GM18867 (cell line): ENCODE measurements around the gene CTBP2.

Source experiments
- ATAC-seq: cut with Tn5 transposase; IDR thresholded peaks from one replicate; pipeline ENCODE4 v1.9.1; 2021; ENCODE audit warnings: mild to moderate bottlenecking, moderate library complexity; ENCODE audit not compliant: unreplicated experiment

CTBP2 gene

DNA sequence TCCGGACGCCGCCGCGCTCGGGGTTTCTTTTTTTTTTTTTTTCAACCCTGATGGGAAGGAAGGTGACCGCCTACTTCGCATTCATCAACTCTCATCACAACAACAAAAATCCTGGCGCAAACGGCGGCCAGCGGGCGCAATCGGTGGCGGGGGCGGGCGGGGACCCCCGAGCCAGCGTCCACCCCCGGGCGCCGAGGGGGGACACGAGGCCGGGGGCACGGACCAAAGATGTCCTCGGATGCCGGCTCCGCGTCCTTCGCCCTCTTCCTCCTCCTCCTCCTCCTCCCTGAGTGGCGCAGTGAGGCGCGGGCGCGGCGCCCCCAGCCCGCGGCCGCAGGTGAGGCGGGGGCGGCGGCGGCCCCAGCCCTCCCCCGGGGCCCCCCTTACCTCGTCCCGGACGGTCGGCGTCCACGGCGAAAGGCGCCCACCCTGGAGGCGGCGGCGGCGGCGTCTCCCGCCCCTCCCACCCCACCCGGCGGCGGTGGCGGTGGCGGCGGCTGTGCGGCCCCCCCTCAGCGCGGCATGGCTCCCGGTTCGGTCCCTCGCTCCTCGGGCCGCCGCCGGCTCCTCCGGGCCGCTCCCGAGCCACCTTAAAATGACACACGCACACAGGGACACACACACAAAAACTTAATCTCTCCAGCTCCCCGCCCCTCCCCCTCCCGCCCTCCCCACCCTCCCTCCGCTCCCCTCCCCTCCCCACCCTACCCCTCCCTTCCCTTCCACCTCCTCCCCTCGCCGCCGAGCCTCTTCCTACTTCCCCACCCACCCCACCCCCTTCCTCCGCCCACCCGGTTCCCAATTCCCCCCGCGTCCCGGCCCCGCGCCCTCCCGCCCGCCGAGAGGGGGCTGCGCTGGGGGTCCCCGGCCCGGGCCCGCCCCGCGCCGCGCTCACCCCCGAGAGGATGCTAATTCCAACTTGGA, at the start of gene CTBP2:
CTBP2 (minus strand) TSS at position 632 of the 924 bp plus-strand sequence.
- no peak for ATAC-seq

- ATAC-seq = no peak
These were observed 49.4 kb upstream of the CTBP2 start for GRCh38 chr10:125209591-125210355.

DNA sequence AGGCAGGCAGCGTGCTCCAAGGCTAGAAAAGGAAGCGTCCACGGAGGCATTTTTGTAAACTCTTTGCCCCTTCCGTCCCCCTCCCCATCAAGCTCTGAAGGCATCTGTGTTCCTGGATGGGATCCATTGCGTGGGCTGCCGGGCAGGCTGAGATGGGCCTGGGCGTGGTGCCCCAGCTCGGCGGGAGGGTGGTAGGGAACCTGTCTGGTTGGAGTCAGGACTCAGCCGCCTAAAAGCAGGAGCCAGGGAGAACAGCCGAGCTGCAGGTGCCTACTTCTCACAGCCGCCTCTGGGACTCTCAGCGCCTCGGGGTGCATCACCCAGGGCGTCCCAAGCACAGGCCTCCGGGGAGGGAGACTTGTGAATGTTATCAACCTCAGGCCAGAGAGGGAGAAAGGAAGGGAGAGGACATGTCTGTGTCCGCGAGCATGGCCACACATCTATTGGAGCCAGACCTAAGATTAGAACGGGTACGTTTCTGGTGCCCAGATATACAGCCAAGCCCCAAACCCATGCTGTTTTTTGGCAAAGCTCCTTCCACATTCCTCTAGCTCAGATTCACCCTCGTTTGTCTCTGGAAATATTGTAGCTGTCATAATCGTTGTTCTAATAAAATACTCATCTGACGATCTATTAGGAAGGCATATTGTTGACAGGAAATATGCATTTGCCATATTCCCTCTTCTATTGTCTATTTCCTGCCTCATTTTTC, 48.6 kb upstream of the CTBP2 start:
- no peak for ATAC-seq

- no peak for ATAC-seq
These were observed 46.3 kb upstream of the CTBP2 start for GRCh38 chr10:125206623-125207022.

- ATAC-seq = no peak
These were observed 45.1 kb upstream of the CTBP2 start for GRCh38 chr10:125205431-125205830.

DNA sequence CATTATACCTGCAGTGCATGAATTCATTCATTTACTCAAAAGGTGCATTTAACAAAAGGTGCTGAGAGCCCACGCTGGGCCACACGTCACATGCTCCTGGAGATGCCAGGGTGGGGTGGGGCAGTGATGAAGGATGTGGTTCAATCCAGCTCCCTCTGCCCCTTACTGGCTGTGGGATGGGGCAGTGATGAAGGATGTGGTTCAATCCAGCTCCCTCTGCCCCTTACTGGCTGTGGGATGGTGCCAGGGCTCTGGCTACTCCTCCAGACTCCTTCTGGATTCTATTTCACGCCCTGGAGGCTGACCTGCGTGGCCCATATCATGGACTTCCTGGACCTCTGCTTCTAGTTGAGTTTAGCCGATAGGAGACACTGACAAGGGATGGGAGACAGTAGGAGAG, 44.0 kb upstream of the CTBP2 start:
- no peak for ATAC-seq

DNA sequence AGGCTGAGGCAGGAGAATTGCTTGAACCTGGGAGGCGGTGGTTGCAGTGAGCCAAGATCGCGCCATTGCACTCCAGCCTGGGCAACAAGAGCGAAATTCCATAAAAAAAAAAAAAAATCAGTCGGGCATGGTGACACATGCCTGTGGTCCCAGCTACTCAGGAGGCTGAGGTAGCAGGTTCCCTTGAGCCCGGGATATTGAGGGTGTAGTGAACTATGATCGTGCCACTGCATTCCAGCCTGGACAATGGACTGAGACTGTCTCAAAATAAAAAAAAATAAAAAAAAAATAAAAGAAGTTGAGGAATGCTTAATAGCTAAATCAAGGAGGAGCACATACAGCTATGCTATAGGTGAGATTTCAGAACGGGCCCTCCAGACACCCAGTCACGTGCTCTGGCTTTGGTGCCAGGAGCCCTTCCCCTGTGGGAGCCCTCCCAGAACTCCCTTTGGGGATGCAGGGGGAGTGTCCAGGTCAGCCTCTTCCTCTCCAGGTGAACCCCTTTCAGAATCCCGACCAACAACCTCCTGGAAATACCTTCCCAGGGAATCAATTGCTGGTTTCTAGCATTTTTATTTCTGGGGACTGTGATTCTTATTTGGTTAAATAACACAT, 42.9 kb upstream of the CTBP2 start:
- ATAC-seq = no peak

GRCh38 chr10:125201791-125202622, 41.6 kb upstream of the CTBP2 start:
- ATAC-seq = peak; percentile 39

DNA sequence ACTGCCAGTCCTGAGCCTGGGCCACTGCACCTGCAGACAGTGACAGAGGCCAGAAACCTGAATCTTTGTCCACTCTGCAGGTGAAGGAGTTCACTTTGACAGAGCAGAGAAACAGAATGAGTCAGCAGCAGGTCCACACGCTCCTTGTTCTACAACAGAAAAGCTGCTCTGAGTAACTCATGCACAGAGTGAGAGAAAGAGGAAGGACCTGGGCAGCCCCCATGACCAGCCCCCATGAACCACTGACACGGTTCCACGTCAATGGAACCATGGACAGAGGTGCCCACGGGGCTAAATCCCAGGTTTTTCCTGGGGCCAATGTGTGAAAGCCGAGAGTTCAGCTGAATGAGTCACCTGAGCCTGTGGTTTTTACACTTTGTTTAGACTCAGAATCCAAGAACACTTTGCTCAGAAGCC, 40.8 kb upstream of the CTBP2 start:
- ATAC-seq = peak; percentile 91

GRCh38 chr10:125200396-125200795, 40.0 kb upstream of the CTBP2 start:
- no peak for ATAC-seq

GRCh38 chr10:125199270-125199669, 38.9 kb upstream of the CTBP2 start:
- ATAC-seq = no peak

DNA sequence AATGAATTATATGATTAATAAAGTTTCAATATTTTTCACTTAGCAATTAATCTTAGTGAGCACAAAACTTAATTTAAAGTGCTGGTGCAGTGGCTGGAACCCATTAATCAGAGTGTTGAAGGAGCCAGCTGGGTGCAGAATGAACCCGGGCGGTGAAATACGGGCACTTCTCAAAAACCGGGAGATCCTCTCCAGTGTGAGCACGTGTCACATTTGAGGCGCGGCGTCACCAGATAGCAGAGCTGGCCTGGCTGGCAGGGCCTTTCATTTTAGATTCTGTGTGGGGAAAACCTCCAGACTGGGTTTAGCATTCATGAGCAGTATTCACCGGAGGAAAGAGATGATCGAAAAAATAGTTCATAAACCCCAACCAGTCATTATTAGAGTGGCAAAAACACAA, 34.5 kb upstream of the CTBP2 start:
- ATAC-seq = no peak

GRCh38 chr10:125193306-125193877, 33.0 kb upstream of the CTBP2 start:
- no peak for ATAC-seq

DNA sequence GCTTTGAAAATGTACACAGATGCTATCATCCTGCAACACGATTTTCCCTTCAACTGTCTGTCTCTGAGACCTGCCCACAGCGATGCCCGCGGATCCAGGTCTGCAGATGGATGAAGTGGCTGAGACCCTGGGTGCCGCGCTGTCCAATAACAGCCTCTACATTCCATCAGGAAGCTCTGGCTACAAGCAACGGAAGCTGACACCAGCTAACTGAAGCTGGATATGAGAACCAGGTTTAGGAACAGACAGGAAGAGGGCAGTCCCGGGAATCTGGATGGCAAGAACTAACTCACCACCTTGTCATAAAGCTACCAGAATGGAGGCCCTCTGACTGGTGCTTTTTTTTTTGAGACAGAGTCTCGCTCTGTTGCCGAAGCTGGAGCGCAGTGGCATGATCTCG, 32.3 kb upstream of the CTBP2 start:
- no peak for ATAC-seq

DNA sequence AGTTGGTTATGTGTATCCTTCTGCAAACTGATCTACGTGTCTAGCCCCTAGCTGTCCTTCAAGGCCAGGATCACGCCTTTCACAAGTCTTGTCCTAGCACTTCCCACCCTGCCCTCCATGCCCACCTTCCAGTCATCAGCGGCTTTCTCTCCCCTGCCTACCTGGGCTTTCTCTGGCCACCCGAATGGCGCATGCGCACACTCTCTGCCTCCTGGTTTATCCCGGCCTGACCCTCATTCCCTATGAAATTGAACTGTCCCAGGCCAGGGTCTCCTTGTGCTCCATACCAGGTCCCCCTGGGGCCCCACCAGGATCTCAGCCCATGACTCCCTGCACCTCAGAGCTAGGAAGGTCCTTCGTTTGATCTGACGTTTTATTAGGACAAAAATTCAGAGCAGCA, 31.6 kb upstream of the CTBP2 start:
- ATAC-seq = no peak

- no peak for ATAC-seq
These were observed 30.6 kb upstream of the CTBP2 start for GRCh38 chr10:125190946-125191345.

DNA sequence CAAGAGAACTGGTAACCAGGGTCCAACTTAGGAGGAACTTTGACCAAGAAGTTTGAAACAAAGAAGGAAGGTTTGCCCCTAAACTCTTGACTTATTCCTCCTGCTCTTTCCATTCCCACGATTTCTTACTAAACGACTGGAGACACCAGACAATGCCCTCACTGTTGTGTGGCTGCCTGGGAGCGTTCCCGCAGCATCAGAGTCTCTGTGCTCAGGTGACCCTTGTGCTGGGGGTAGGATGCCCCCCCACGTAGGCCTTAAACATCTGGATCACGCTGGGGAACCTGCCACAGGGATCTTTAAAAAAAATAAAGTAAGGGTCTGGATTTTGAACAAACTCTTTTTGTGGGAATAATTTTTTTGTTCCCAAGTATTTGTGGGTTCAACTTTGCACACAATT, 30.1 kb upstream of the CTBP2 start:
- no peak for ATAC-seq

DNA sequence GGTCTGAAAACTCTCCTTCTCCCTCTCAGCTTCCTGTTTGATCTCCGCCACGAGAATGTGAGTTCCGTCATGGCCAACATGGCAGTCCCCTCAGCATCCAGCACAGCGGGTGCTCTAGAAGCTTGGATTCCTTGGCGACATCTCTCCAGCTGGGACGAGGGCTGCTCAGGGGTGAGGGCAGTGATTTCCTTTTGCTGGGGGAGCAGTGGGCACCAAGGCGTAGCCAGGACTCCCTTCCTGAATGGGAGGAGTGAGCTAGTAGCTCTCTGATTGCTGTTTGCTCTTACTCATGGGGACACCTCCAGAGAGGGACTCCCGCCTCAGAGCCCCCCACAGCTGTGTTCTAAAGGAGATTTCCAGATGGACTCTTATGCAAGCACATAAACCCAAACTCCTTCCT, 28.8 kb upstream of the CTBP2 start:
- ATAC-seq = no peak

DNA sequence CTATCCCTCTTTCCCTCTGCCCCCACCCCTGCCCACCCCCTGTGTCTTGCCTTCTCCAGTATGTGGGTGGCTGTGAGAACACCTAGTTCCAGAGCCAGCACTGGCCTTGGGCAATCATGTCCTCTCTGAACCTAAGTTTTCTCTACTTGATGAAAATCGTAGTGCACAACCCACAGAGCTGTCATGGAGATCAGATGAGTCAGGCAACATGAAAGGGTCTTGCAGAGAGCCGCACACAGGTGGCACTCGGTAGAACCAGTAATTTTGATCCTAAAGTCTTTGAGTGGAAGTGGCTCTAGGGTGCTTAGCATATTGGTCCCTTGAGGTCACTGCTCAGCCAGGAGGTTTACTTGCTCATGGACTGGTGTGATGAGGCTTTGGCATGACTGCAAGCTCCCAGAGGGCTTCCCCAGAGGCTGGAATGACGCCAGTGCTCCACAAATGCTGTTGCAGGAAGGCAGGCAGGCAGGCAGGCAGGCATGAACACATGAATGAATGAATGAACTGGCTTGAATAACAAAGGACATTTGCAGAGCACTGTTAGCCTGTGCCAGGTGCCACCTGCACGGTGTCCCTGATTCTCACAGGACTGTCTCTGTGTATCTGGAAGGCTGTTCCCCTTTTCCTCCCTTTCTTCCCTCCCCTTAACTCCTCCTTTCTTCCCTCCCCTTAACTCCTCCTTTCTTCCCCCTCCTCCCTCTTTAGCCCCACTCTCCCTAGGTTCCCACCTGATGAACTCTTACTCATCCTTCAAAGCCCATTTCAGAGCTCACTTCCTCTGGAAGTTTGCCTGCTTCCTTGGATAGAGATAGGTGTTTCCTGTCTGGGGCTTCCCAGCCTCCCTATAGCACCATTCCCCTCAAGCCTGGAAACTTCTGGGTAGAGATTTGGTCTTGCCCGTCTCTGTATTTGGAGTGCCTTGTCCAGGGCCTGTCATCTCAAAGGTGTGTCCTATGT, 27.2 kb upstream of the CTBP2 start:
- ATAC-seq = no peak
